OCI-LY7 (cell line): ENCODE data around the gene JMJD4. TPM values are rescaled to one million over a fixed set of nuclear protein-coding genes. Genes with fewer than 3 reads are reported as not detected.

ENCODE experiments used
- BruUV-seq: library from RNA; stranded (reverse); fragments of 400-500 nt; replicated peaks from 2 replicates; lab custom pipeline; 2021; lab: Mats Ljungman, UMichigan
- CTCF ChIA-PET: fragments of 300-600 bp; sonication (Branson Sonifier 250); formaldehyde crosslinking; loops from one replicate; lab custom pipeline; 2022; ENCODE audit warnings: antibody characterized with exemption; ENCODE audit not compliant: unreplicated experiment; lab: Charles Lee
- POLR2A ChIA-PET: fragments of 300-600 bp; sonication (Branson Sonifier 250); formaldehyde crosslinking; loops from one replicate; lab custom pipeline; 2022; ENCODE audit warnings: antibody characterized with exemption; lab: Charles Lee
- DNase-seq: peaks from one replicate; pipeline ENCODE4 v3.0.0-alpha.2; 2015; ENCODE audit warnings: low spot score
- H2AFZ ChIP-seq: fragments of 200-600 bp; sonication (generic), shearing (Covaris generic); 2 replicates; pipeline ENCODE4 v1.6.1; 2014; ENCODE audit warnings: mild to moderate bottlenecking, antibody characterized with exemption, low read length, moderate library complexity
- H3K27ac ChIP-seq: fragments of 200-600 bp; sonication (generic); 2 replicates; pipeline ENCODE4 v1.5.1; 2014; ENCODE audit warnings: mixed run types, low read depth, mild to moderate bottlenecking, moderate library complexity, low read length, inconsistent platforms; ENCODE audit not compliant: poor library complexity, severe bottlenecking
- H3K36me3 ChIP-seq: fragments of 200-600 bp; sonication (generic); 2 replicates; pipeline ENCODE4 v1.6.1; 2014; ENCODE audit warnings: mild to moderate bottlenecking, antibody characterized with exemption, low read length, moderate library complexity, mixed read lengths; ENCODE audit not compliant: insufficient read depth
- H3K4me1 ChIP-seq: fragments of 200-600 bp; sonication (generic); 2 replicates; pipeline ENCODE4 v1.5.1; 2014; ENCODE audit warnings: mild to moderate bottlenecking, low read length; ENCODE audit not compliant: insufficient read depth, poor library complexity, severe bottlenecking
- H3K4me2 ChIP-seq: fragments of 200-600 bp; sonication (generic); 2 replicates; pipeline ENCODE4 v1.6.1; 2014; ENCODE audit warnings: mild to moderate bottlenecking, low read length
- H3K4me3 ChIP-seq: fragments of 200-600 bp; sonication (generic); 2 replicates; pipeline ENCODE4 v1.5.1; 2014; ENCODE audit warnings: mild to moderate bottlenecking, low read depth, low read length; ENCODE audit not compliant: poor library complexity, severe bottlenecking
- H3K79me2 ChIP-seq: fragments of 200-600 bp; sonication (generic); 2 replicates; pipeline ENCODE4 v1.6.1; 2016; ENCODE audit warnings: low read depth, mild to moderate bottlenecking, low read length, moderate library complexity, mixed read lengths; ENCODE audit not compliant: insufficient read depth
- H3K9me2 ChIP-seq: fragments of 200-600 bp; sonication (generic); 2 replicates; pipeline ENCODE4 v1.6.1; 2016; ENCODE audit warnings: mild to moderate bottlenecking, low read length, mixed read lengths; ENCODE audit not compliant: insufficient read depth
- H3K9me3 ChIP-seq: fragments of 200-600 bp; sonication (generic); 2 replicates; pipeline ENCODE4 v1.6.1; 2014; ENCODE audit warnings: mild to moderate bottlenecking, mixed run types, low read length, mixed read lengths
- H4K20me1 ChIP-seq: fragments of 200-600 bp; sonication (generic); 2 replicates; pipeline ENCODE4 v1.6.1; 2014; ENCODE audit warnings: mild to moderate bottlenecking, antibody characterized with exemption, low read length, moderate library complexity, mixed read lengths; ENCODE audit not compliant: insufficient read depth
- CTCF ChIP-seq: fragments of 200-600 bp; sonication (generic); conservative IDR thresholded peaks from 2 replicates; pipeline ENCODE4 v1.5.1; 2014; ENCODE audit warnings: mild to moderate bottlenecking, antibody characterized with exemption, low read length, moderate library complexity, mixed read lengths
- EZH2phosphoT487 ChIP-seq: fragments of 200-600 bp; sonication (generic); IDR thresholded peaks from 2 replicates; pipeline ENCODE4 v1.6.1; 2018; ENCODE audit warnings: low read depth, borderline replicate concordance, mild to moderate bottlenecking, mixed run types, antibody characterized with exemption, low read length, moderate library complexity, mixed read lengths
- intact Hi-C: fragments of 100-400 bp; cut with micrococcal nuclease; formaldehyde crosslinking; loops from one replicate; pipeline ENCODE4 v1.10.0; 2022; ENCODE audit not compliant: unreplicated experiment
- total RNA-seq, 2 experiments: library from RNA; depleted of rRNA in 1 of 2; stranded (reverse); fragments of >200 nt in 1 of 2; shearing (Covaris generic) in 1 of 2; gene quantifications; 2 replicates each; pipeline ENCODE4 v1.2.3, GENCODE V29; 2014 to 2022

JMJD4 gene
- total RNA-seq, 2 experiments from 2014 or later = 27.8 to 41.8 TPM

GRCh38 chr1:227747948-227748495 is 12.9 kb upstream of the JMJD4 start:
- TF ChIP-seq CTCF (no peak), EZH2phosphoT487 (no peak)
- Histone ChIP-seq H3K36me3 (peaks cover 19% of the 10 kb centered on the region), H3K9me2 (no peaks in the 10 kb centered on the region), H3K4me1 (peaks cover 6% of the 10 kb centered on the region), H2AFZ (no peak overlapping the region), H4K20me1 (no peaks in the 10 kb centered on the region), H3K4me3 (no peak overlapping the region), H3K4me2 (no peak overlapping the region), H3K79me2 (no peaks in the 10 kb centered on the region), H3K9me3 (no peaks in the 10 kb centered on the region), H3K27ac (no peak overlapping the region)
- no peak for DNase-seq
- no TSS peak for BruUV-seq
- ChIA-PET POLR2A (no interaction called here), CTCF (no interaction called here)
- intact Hi-C loops = no loop called here

GRCh38 chr1:227747382-227747781 is 12.3 kb upstream of the JMJD4 start:
- Histone ChIP-seq H3K79me2 (no peaks in the 10 kb centered on the region), H2AFZ (no peak overlapping the region), H4K20me1 (no peaks in the 10 kb centered on the region), H3K27ac (no peak overlapping the region), H3K9me2 (no peaks in the 10 kb centered on the region), H3K4me3 (no peak overlapping the region), H3K9me3 (no peaks in the 10 kb centered on the region), H3K36me3 (peaks cover 17% of the 10 kb centered on the region), H3K4me2 (no peak overlapping the region), H3K4me1 (peaks cover 6% of the 10 kb centered on the region)
- POLR2A ChIA-PET = no interaction called here
- intact Hi-C loops = no loop called here
- CTCF ChIA-PET = no interaction called here
- TF ChIP-seq CTCF = no peak
- TF ChIP-seq EZH2phosphoT487 = no peak
- no TSS peak for BruUV-seq
- no peak for DNase-seq

- Histone ChIP-seq H3K4me1 (peaks cover 6% of the 10 kb centered on the region), H4K20me1 (no peaks in the 10 kb centered on the region), H3K9me2 (no peaks in the 10 kb centered on the region), H3K4me3 (no peak overlapping the region), H3K27ac (no peak overlapping the region), H3K36me3 (peaks cover 15% of the 10 kb centered on the region), H3K79me2 (no peaks in the 10 kb centered on the region), H2AFZ (no peak overlapping the region), H3K9me3 (no peaks in the 10 kb centered on the region), H3K4me2 (no peak overlapping the region)
- intact Hi-C loops = no loop called here
- BruUV-seq = no TSS peak
- TF ChIP-seq CTCF (no peak), EZH2phosphoT487 (no peak)
- no peak for DNase-seq
- CTCF ChIA-PET = no interaction called here
- POLR2A ChIA-PET = interaction anchor here (0.5 kb wide), 1 partner anchor 259 kb away, joined by 4 read pairs; no protein-coding TSS in a partner anchor
Measured at GRCh38 chr1:227746676-227747075, 11.6 kb upstream of the JMJD4 start.
